IPS-18c (cell line): ENCODE results near the gene CACNG8.

Experiments
- H3K4me3 ChIP-seq: 2 replicates; pipeline ENCODE4 v1.7.0; 2013; ENCODE audit warnings: low read depth, mild to moderate bottlenecking, low read length, moderate library complexity; ENCODE audit not compliant: insufficient read depth
- H3K9me3 ChIP-seq: one replicate; pipeline ENCODE4 v1.6.1; 2013; ENCODE audit warnings: mild to moderate bottlenecking, low read length, moderate library complexity; ENCODE audit not compliant: control insufficient read depth, insufficient read depth

Gene CACNG8

DNA sequence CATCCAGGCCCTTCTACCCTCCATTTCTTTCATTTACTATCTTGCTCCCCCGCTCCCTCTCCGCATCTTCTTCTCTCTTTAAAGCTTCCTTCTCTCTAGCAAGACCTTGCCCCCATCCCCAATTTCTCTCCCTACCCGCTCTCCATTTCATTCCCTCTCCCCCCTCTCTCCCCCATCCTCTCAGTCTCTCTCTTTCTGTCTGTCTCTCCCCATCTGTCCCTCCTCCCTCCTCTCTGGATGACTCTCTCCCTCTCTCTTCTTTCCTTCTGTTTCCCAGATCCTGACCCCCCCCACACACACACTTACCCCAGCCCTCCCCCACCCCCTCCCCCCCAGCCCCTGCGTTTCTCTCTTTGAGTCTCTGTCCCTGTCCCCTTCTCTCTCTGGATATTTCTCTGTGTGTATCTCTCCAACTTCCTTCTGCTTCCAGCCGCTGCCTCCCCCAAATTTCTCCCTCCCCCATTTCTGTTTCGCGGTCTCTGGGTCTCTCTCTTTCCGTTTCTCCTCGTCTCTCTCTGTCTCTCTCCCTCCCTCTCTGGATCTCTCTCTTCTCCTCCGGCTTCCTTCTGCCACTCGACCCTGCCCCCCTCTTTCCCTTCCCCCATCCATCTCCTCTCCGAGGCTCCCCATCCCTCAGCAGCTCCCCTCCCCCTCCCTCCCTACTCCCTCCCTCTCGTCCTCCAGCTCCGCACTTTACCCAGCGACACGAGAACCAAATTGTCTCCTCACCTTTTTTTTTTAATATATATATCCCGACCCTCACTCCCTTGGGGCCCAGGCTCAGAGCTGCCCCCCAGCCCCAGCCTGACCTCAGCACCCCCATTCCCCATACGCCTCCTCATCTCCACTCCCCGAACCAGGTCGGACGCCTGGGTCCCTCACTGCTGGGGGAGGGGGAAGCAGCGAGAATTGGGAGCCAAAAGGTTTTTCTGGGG is 3.6 kb upstream of the CACNG8 start:
- peak overlapping the region; percentile 58 for H3K4me3 ChIP-seq
- H3K9me3 ChIP-seq = no peaks in the 10 kb centered on the region

DNA sequence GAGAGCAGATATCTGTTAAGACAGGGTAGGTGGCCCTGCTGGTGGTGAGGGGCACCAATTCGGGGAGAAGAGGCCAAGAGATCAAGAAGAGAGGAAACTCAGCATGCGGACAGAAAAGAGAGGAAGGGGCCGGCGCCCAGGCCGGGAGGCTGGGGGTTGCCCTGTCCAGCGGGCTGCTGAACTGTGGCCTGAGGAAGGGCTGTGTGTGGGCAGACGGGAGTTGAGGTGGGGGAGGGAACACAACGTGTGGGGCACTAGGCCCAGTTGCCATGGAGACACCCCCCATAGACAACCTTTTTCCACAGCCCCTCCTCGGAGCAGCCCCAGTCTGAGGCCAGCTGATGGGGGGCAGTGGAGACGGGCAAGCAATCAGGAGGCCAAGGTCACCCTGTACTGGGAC is 2.5 kb upstream of the CACNG8 start:
- Histone ChIP-seq H3K9me3 (no peaks in the 10 kb centered on the region), H3K4me3 (peak overlapping the region; percentile 58)

DNA sequence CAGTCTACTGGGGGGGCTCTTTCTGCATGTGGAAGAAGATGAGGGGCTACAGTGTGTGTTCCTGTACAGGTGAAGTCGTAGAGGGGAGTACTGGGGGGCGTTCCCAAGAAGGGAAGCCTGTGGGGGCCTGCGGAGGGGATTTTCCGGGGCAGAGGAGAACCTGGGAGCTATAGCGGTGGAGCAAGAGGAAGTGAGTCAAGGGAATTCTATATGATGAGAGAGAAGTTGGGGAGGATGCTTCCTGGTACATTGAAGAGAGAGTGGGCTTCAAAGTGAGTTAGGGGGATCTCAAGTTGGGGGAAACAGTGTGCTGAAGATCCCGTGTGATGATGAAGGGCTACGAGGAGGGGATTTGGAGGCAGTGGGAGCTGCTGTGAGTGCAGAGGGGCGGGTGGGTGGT is 1.9 kb upstream of the CACNG8 start:
- Histone ChIP-seq H3K4me3 (peak overlapping the region; percentile 58), H3K9me3 (no peaks in the 10 kb centered on the region)

DNA sequence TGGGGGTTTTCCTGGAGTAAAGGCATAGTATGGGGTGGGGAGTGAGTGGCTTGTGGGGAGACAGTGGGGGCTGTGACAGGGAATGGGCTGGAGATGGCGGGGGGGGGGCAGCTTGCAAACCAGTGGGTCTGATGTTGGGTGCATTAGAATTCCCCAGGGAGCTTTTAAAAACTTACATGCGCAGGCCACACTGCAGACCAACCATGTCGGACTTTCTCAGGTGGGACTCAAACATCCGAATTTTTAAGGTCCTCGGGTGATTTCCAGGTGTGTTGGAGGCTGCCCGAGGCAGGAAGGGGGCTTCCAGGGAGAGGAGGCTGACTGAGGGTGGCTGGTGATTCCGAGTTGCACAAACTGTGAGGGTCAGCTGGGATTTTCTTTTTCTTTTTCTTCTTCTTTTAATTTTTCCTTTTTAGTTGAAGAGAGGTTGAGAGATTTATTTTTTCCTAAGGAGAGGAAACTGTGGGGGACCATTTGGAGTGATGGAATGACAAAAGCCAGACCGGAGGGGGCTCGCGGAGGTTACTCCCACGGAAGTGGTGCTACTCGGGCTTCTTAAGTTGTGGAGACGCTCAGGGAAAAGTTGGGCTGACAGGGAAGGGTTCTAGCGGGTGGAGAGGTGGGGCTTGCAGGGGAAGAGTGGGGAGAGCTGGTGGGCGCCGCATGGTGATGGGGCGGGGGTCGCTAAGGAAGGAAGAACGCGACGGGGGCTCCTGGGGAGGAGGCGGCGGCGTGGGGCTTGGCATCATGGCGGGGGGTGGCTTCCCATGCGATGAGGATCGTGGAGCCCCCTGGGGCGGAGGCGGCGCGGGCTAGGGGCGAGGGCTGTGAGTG is 997 bp upstream of the CACNG8 start:
- H3K4me3 ChIP-seq = peak overlapping the region; percentile 38
- H3K9me3 ChIP-seq = no peaks in the 10 kb centered on the region

DNA sequence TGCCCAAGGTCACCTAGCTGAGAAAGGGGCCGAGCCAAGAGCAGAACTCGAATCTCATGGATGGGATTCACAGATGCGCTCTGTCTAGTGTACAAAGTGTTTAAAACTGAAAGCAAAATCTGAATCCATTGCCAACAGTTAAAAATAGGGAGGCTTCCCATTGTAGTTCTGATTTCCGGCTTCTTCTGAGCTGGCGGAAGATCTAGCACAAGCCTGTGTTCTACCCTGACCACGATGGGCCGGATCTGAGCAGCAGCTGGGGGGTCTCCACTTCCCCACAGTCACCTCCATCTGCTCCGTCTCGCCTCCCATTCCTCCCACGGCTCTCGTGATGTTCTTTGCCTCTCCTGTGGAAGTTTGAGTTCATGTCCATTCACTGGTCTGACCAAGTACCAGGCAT is 2.4 kb downstream of the CACNG8 start:
- H3K4me3 ChIP-seq = no peak overlapping the region
- no peaks in the 10 kb centered on the region for H3K9me3 ChIP-seq

DNA sequence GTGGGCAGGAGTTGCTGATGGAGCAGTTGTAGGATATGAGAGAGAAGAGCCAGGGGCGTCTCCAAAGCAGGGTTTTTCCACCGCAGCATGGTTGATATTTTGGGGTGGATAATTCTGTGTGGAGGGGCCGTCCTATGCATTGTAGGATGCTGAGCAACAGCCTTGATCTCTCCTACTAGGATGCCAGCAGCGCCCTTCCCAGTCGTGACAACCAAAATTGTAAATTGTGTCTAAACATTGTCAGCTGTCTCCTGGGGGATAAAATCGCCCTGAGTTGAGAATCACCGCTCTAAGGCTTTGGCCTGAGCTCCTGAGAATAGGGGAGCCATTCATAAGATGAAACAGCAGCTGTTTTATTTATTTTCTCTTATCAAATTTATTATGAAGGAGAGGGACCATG is 4.2 kb downstream of the CACNG8 start:
- no peak overlapping the region for H3K4me3 ChIP-seq
- no peaks in the 10 kb centered on the region for H3K9me3 ChIP-seq

DNA sequence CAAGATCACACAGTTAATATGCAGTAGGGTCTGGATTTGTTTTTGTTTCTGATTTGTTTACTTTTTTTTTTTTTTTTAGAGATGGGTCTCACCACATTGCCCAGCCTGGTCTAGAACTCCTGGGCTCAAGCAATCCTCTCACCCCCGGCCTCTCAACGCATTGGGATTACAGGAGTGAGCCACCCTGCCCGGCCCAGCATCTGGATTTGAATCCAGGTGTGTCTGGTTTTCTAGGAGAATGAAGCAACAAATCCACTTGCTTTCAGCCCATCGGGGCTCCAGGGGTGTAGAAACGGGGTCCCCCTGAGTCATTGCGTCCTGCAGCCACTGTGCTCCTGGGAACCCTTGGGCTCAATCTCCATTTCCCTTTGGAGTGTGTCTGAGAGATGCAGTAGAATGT is 6.6 kb downstream of the CACNG8 start:
- Histone ChIP-seq H3K9me3 (no peaks in the 10 kb centered on the region), H3K4me3 (no peak overlapping the region)

DNA sequence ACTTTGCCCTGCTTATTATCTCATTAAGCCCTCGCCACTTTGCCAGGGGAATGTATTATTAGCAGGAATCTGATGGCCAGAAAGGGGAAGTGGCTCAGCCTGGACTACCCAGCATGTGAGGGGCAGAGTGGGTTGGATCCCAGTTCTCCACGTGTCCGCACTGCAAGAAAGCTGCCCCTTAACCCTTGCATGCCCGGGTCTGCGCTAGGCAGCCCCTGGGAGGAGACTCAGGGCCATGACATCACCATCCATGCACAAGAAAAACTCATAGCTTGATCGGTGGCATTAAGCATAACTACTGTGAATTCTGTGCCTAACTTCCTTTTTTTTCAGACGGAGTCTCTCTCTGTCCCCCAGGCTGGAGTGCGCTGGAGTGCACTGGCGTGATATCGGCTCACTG is 8.9 kb downstream of the CACNG8 start:
- no peak overlapping the region for H3K4me3 ChIP-seq
- H3K9me3 ChIP-seq = no peaks in the 10 kb centered on the region

DNA sequence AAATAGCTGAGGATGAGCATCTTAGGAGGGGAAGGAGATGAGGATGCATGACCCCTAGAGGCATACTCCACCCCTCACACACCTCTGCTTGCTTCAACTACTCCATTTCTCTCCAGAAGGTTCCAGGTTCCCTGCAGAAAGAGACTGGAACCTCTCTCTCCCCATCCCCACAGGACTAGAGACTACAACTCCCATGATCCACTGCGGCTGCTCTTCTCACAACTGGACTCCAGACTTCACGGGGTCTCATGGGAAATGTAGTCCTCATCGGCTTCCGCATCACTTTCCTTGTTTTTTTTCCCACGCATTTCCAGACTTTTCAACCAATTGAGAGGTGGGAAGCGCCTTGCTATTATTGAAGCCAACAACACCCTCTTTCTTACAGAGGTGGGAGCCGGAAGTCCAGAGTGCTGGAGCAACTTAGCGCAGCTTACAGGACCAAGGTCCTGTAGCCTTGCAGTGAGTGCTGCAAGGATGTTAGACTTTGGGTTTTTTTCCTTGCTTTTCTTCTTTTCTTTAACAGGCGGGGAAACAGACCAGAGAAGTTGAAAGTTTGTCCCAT is 14.8 kb downstream of the CACNG8 start:
- peak overlapping the region; percentile 44 for H3K4me3 ChIP-seq
- no peaks in the 10 kb centered on the region for H3K9me3 ChIP-seq

DNA sequence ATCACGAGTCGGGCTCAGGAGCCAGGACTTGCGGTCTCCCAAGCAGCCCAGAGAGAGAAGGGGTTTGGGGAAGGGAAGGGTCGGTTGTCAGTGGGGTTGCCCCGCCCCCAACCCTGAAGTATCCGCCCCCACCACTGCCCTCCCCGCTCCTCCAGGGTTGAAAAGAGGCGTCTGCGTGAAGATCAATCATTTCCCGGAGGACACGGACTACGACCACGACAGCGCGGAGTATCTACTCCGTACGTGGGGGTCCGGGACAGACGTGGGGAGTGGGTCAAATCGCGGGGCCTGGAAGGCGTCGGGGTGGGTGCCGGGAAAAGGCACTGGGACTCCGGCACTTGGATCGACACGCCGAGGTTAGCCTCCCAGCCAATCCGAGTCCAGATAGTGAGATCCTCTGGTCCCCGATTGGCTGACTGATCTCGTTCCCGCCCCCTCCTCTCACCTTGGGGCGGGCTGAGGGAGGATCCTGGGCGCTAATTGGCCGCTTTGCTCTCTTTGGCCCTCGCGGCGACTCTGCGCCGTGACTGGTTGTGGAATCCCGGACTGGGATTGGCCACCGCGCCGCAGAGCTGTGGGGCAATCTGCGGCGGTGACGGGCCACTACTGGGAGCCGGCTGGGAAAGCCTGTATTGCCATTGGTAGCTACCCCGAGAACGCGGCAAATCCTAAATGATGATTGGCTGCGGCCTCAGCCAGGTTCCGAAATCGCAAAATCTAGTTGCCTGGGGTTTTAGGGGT is 15.4 kb downstream of the CACNG8 start:
- Histone ChIP-seq H3K9me3 (no peaks in the 10 kb centered on the region), H3K4me3 (peak overlapping the region; percentile 44; the same call in 1 of the 2 replicates)

DNA sequence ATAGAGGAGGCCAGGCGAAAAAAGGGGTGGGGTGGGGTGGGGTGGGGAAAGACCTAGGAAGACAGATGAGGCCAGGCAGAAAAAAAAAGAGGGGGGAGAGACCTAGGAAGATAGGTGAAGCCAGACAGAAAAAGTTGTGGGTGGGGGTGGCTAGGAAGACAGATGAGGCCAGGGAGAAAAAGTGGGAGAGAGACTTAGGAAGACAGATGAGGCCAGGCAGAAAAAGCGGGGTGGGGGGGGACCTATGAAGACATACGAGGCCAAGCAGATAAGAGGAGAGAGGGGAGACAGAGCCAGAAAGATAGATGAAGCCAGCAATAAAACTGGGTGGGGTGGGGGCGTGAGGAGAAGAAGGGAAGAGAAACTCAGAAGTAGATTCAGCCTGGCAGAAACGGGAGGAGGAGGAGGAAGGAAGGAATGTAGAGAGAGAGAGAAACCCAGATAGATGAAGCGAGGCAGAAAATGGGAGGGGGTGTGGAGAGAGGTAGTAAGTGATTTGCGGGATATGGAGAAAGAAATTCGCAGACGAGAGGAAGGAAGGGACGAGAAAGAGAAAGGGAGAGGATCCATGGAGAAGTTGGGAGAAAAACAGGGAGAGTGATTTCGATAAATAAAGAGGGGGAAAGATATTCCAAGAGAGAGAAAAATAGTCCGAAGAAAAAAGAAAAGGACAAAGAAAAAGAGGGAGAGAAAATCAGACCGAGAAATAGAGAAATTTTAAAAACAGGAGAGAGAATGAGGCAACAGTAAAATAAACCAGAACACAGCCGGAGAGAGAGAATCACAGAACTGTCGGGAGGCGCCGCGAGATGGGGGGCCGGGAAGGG is 16.5 kb downstream of the CACNG8 start:
- H3K4me3 ChIP-seq = peak overlapping the region; percentile 62
- H3K9me3 ChIP-seq = no peaks in the 10 kb centered on the region

DNA sequence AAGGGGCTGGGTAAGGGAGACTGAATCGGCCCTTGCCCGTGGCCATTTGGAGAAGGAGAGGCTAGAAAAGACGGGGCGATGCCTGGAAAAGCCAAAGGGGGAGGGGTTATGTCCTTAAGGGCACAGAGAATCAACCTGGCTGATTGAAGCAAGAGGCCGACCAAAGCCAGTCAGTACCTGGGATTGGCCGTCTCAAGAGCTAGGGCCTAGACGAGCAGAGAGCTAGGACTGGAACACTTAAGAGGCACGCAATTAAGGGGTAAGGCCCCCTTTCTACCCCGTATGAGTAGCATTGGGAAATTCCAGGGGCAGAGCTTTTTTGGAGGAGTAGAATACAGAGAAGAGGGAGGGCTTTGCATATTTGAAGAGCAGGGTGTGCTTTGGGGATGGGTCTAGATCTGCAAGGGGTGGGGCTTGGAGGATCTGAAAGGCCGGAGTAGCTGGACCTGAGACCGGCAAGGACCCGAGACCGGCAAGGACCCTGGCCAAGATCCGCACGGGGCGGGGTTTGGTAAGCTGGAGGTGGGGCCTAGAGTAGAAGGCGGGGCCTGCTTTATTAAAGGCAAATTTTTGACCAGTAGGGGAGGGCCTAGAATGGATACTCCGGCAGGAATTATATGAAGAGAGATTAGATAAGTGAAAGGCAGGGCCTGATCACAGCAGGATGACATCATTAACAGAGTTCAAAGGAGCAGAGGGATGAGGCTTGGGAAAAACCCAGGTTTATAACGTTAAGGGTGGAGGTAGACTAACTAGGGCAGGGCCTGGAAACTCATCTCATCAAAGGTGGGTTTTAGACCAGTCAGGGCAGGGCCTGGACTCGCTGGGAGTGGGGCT is 18.0 kb downstream of the CACNG8 start:
- H3K4me3 ChIP-seq = peak overlapping the region; percentile 44
- H3K9me3 ChIP-seq = no peaks in the 10 kb centered on the region

DNA sequence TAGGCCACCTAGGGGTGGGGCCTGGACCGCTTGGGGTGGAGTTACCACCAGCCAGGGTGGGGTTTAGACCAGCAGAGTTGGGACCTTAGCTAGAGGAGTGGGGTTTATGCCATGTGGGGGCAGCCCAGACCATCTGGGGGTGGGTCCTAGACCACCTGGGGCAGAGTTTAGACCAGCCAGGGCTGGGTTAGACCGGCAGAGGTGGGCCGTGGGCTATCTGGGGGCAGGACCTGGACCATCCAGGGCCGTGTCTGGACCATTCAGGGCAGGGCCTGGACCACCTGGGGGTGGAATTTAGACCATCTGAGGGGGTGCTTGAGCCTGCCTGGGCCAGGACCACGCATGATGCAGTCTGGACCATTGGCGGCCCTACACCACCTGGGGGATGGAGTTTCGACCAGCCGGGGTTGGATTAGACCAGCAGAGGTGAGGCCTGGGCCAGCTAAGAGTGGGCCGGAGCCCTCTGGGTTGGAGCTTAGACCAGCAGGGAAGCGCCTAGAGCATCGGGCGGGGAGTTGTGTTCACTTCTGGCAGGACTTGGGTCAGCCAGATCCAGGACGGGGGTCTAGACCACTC is 18.7 kb downstream of the CACNG8 start:
- H3K4me3 ChIP-seq = peak overlapping the region; percentile 44
- no peaks in the 10 kb centered on the region for H3K9me3 ChIP-seq

DNA sequence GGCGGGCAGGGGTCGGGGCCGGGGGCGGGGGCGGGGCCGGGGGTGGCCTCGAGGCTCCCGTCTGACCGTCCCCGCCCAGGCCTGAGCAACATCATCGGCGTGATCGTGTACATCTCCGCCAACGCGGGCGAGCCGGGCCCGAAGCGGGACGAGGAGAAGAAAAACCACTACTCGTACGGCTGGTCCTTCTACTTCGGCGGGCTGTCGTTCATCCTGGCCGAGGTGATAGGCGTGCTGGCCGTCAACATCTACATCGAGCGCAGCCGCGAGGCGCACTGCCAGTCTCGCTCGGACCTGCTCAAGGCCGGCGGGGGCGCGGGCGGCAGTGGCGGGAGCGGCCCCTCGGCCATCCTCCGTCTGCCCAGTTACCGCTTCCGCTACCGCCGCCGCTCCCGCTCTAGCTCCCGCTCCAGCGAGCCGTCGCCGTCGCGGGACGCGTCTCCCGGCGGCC is 19.3 kb downstream of the CACNG8 start:
- Histone ChIP-seq H3K4me3 (peak overlapping the region; percentile 43), H3K9me3 (no peaks in the 10 kb centered on the region)

DNA sequence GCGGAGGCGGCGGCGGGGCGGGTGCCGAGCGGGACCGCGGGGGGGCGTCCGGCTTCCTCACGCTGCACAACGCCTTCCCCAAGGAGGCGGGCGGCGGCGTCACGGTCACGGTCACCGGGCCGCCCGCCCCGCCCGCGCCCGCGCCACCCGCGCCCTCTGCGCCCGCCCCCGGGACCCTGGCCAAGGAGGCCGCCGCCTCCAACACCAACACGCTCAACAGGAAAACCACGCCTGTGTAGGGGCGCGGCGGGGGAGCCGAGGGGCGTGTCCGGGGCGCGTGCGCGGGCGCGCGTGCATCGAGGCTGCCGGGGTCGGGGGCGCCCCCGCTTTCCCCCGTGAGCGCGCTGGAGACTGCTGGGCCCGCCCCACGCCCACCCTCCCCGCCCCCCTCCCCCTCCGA is 19.9 kb downstream of the CACNG8 start:
- no peaks in the 10 kb centered on the region for H3K9me3 ChIP-seq
- no peak overlapping the region for H3K4me3 ChIP-seq
